ENCODE results near the gene GTSE1. TPM values are rescaled to one million over a fixed set of nuclear protein-coding genes. Genes with fewer than 3 reads are reported as not detected.

GTSE1 gene
- polyA plus RNA-seq, 3 donors, result 0.04 TPM; not detected in 2

GRCh38 chr22:46287873-46288751, 8.6 kb upstream of the GTSE1 start:
- H3K36me3 Mint-ChIP-seq, result peaks cover 65 to 77% of the 10 kb centered on the region in 2 donors

More at GRCh38 chr22:46287873-46288751, 8.6 kb upstream of the GTSE1 start:
- peaks cover 27% of the 10 kb centered on the region for H3K4me1 Mint-ChIP-seq
- Histone ChIP-seq H3K9ac (ENCODE audit: insufficient read depth, low read length, poor library complexity, severe bottlenecking) (peak overlapping the region; percentile 59), H3K27ac (ENCODE audit: low read depth in 1 of 2, low read length in 2 of 2) (peak overlapping the region; percentile 28 to 70), H3K79me2 (ENCODE audit: insufficient read depth, low read length) (no peaks in the 10 kb centered on the region), H2AFZ (ENCODE audit: insufficient read depth, low read depth, low read length, poor library complexity, severe bottlenecking) (peak overlapping the region; percentile 74), H3K9me3 (replicated peaks in 1 of 2; ENCODE audit: control insufficient read depth in 1 of 2, insufficient read depth in 1 of 2, low read length in 2 of 2) (peaks cover 0 to 9% of the 10 kb centered on the region in 2 donors), H4K20me1 (ENCODE audit: insufficient read depth, low read length) (no peaks in the 10 kb centered on the region), H3K36me3 (replicated peaks in 1 of 2; ENCODE audit: control insufficient read depth in 1 of 2, insufficient read depth in 2 of 2, low read length in 2 of 2) (peaks cover 34 to 63% of the 10 kb centered on the region in 2 donors), H3K27me3 (ENCODE audit: control insufficient read depth in 2 of 2, insufficient read depth in 2 of 2, low read length in 2 of 2) (no peaks in the 10 kb centered on the region), H3K4me3 (replicated peaks in 1 of 3; ENCODE audit: low read depth in 2 of 3, low read length in 3 of 3) (peak overlapping the region; percentile 1 to 68 (median 26)), H3K4me2 (replicated peaks; ENCODE audit: extremely low read depth, low read length, poor library complexity, severe bottlenecking) (peak overlapping the region; percentile 73), H3K4me1 (ENCODE audit: control insufficient read depth in 1 of 2, insufficient read depth in 2 of 2, low read length in 2 of 2) (peaks cover 23 to 29% of the 10 kb centered on the region in 2 donors)
- intact Hi-C loops (cut with micrococcal nuclease), result no loop called here
- H3K27me3 Mint-ChIP-seq (ENCODE audit: low read depth in 3 of 3), result peaks cover 0 to 1% (median 1%) of the 10 kb centered on the region in 3 donors
- peak overlapping the region; percentile 65 to 67 for H3K4me3 Mint-ChIP-seq
- peak; percentile 27 to 37 (median 31) for DNase-seq
- WGBS (ENCODE audit: insufficient coverage), result 15% methylated on average over 17 of the region's 24 CpGs
- no peak for TF ChIP-seq CTCF (IDR thresholded peaks at IDR 0.05)
- H3K9me3 Mint-ChIP-seq, result peaks cover 7 to 11% (median 8%) of the 10 kb centered on the region in 7 donors
- peak overlapping the region in 5 of 7 donors; percentile 47 to 90 (median 77) for H3K27ac Mint-ChIP-seq
